Measurements from ENCODE around the gene SH3D19. TPM values are rescaled to one million over a fixed set of nuclear protein-coding genes. Genes with fewer than 3 reads are reported as not detected.

SH3D19 gene, protein sequence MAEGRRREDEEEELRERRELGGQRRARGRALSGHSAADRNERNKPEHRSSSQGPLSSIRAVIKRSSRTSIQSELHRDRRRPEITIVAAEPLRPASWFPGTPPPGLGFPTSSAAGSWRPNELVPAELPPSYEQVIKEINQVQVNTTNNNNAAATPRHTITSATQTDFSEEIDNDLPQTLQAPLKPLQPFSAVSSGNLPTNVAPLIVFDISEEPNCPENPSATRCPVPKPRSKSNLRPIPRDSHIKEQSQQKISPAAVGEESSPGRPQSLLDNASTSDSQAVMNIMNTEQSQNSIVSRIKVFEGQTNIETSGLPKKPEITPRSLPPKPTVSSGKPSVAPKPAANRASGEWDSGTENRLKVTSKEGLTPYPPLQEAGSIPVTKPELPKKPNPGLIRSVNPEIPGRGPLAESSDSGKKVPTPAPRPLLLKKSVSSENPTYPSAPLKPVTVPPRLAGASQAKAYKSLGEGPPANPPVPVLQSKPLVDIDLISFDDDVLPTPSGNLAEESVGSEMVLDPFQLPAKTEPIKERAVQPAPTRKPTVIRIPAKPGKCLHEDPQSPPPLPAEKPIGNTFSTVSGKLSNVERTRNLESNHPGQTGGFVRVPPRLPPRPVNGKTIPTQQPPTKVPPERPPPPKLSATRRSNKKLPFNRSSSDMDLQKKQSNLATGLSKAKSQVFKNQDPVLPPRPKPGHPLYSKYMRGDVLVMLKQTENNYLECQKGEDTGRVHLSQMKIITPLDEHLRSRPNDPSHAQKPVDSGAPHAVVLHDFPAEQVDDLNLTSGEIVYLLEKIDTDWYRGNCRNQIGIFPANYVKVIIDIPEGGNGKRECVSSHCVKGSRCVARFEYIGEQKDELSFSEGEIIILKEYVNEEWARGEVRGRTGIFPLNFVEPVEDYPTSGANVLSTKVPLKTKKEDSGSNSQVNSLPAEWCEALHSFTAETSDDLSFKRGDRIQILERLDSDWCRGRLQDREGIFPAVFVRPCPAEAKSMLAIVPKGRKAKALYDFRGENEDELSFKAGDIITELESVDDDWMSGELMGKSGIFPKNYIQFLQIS
- total RNA-seq: 100 to 1,000 TPM; 117 to 200 (median 168) TPM

DNA sequence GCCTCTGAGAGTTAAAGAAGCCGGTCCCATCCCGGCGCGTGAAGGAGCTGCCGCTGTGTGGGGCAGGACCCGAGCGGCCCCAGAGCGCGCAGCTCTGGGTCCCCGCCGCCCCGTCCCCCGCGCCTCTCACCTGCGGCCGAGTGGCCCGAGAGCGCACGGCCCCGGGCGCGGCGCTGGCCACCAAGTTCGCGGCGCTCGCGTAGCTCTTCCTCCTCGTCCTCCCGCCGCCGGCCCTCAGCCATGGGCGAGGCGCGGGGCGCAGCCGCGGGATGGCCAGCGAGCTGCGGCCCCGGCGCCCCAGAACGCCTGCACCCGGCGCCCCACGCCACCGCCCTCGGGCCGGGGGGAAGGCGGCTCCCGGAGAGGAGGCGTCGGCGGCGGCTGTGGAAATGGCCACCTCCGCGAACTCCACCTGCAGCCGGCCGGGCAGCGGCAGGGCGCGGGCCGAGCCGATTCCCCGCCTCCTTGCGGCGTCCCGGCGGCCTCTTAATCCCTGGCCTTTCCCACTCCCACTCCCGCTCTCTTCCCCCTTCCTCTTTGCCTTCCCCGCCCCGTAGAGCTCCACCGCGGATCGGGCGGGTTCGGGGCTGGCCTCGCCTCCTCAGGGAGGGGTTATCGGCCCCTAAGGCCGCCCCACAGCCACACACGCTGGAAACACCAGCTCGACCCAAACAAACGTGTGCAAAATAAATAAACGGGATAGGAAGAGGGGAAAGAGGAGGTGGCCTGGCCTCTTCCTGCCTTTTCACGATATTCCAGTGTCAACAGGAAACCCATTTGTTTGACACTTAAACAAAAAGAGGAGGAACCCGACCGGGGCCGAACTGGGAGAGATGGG lies at the start of gene SH3D19:
SH3D19 (minus strand) TSS at position 495 of the 838 bp plus-strand sequence; CDS start at position 242, 253 bp downstream.
- WGBS, 2 donors (ENCODE audit: low coverage in 1 of 2): 0 to 2% methylated on average over 13 to 21 of the region's 88 CpGs
- H3K36me3 ChIP-seq: no peaks in the 10 kb centered on the region

DNA sequence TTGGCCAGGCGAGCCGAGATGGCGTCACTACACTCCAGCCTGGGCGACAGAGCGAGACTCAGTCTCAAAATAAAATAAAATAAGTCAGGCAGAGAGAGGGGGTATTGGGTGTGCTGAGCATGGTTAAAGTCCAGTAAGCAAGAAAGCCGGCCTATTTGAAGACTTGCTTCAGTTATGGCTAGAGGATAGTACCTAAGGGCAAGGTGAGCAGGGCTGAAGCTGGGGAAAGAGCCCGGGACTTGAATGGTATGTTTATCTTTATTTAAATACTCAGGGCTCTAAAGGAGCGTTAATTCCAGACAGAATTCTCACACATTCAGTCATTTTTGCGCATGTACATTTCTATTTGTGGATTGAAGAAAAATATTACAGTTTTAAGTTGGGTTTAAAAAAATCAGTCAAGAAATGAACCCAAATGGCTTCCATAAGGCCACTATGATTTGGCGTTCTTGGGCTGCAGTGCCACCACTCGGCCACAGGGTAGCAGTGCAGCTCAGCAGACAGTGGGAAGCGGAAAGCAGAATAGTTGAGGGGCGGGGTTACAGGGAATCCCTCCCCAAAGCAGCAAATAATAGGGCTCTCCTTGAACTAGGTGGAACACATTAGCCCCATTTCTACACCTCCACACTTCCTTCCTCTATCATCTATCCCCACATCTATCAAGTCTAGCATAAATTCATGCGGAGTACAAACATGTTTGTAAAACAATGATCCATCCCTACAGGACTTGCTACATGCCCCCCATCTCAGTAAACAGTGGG lies 37.2 kb upstream of the SH3D19 start:
- Histone ChIP-seq H3K27me3 (no peaks in the 10 kb centered on the region), H3K36me3 (no peaks in the 10 kb centered on the region), H3K4me3 (no peak overlapping the region), H3K4me1 (peaks cover 0 to 6% (median 0%) of the 10 kb centered on the region in 3 donors), H3K27ac (no peak overlapping the region), H3K9me3 (no peaks in the 10 kb centered on the region)
- peak; percentile 88 for ATAC-seq
- TF ChIP-seq CTCF (IDR thresholded peaks at IDR 0.05) (peak; percentile 94 to 97 (median 96)), EP300 (IDR thresholded peaks at IDR 0.05) (no peak)
- WGBS, 2 donors (ENCODE audit: low coverage in 1 of 2): 22 to 45% methylated on average over 8 to 13 of the region's 14 CpGs

More for the DNA sequence above, at the start of gene SH3D19:
- no peaks in the 10 kb centered on the region for H3K27me3 ChIP-seq
- peaks cover 9 to 46% (median 18%) of the 10 kb centered on the region in 3 donors for H3K4me1 ChIP-seq
- H3K27ac ChIP-seq: peak within 1 kb of the TSS; percentile 60 to 97 (median 92)
- TF ChIP-seq CTCF (IDR thresholded peaks at IDR 0.05) (peak in 3 of 4 experiments; percentile 14 to 26 (median 20)), EP300 (IDR thresholded peaks at IDR 0.05) (no peak), POLR2AphosphoS5 (IDR thresholded peaks at IDR 0.05) (peak; percentile 80), POLR2A (IDR thresholded peaks at IDR 0.05) (peak; percentile 48 to 59)
- ATAC-seq: peak; percentile 92
- H3K9me3 ChIP-seq: no peaks in the 10 kb centered on the region
- peak within 1 kb of the TSS; percentile 76 to 93 for H3K4me3 ChIP-seq

GRCh38 chr4:151361966-151362365 lies 36.6 kb upstream of the SH3D19 start:
- Histone ChIP-seq H3K27ac (no peak overlapping the region), H3K27me3 (no peaks in the 10 kb centered on the region), H3K4me3 (no peak overlapping the region), H3K4me1 (peaks cover 0 to 6% (median 0%) of the 10 kb centered on the region in 3 donors), H3K9me3 (no peaks in the 10 kb centered on the region), H3K36me3 (no peaks in the 10 kb centered on the region)
- WGBS, 2 donors (ENCODE audit: low coverage in 1 of 2): 68 to 90% methylated on average over 4 to 7 of the region's 13 CpGs
- no peak for ATAC-seq
- TF ChIP-seq POLR2AphosphoS5 (IDR thresholded peaks at IDR 0.05): no peak
- no peak for TF ChIP-seq POLR2A (IDR thresholded peaks at IDR 0.05)

DNA sequence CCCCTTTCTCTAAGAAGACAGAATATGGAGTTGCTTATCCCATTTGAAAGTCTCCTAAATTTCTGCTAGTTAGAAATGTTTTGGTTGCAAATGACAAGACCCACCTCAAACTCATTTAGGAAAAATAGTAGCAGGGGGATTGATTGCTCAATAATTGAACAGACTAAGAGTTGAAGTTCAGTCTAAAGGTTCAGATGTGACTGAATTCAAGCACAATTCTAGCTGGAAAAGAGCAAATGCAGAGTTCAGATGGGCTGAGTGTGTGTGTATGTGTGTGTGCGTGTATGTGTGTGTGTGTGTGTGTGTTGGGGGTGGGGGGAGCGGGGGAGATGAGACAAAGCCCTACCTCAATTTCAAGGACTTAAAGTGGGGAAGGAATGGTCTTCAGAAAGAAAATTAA lies 35.7 kb upstream of the SH3D19 start:
- whole genome bisulfite sequencing, 2 donors (ENCODE audit: low coverage in 1 of 2): 90 to 100% methylated on average over 2 of the region's 2 CpGs
- Histone ChIP-seq H3K36me3 (no peaks in the 10 kb centered on the region), H3K9me3 (no peaks in the 10 kb centered on the region), H3K27me3 (no peaks in the 10 kb centered on the region), H3K4me1 (peaks cover 0 to 6% (median 0%) of the 10 kb centered on the region in 3 donors), H3K4me3 (no peak overlapping the region), H3K27ac (no peak overlapping the region)
- no peak for TF ChIP-seq POLR2A (IDR thresholded peaks at IDR 0.05)
- no peak for TF ChIP-seq POLR2AphosphoS5 (IDR thresholded peaks at IDR 0.05)
- no peak for TF ChIP-seq EP300 (IDR thresholded peaks at IDR 0.05)
- TF ChIP-seq CTCF (IDR thresholded peaks at IDR 0.05): no peak
- ATAC-seq: no peak

All from gastroesophageal sphincter (tissue), 4 donors.